GM23338 (cell line): ENCODE measurements around the gene ANO6. TPM values are rescaled to one million over a fixed set of nuclear protein-coding genes. Genes with fewer than 3 reads are reported as not detected.
A peak's percentile ranks its signal among the peaks of the same experiment; 100 is the strongest.

ENCODE experiments used
- ATAC-seq: fragments of 200-7000 bp; cut with Tn5 transposase; 3 replicates; pipeline ENCODE4 v1.9.1; 2020
- DNase-seq: peaks from one replicate; pipeline ENCODE4 v3.0.0-alpha.2; 2015; ENCODE audit warnings: low spot score
- H2AFZ ChIP-seq: fragments of 200-600 bp; sonication (generic); 2 replicates; pipeline ENCODE4 v1.8.0; 2016; ENCODE audit warnings: antibody characterized with exemption, mild to moderate bottlenecking, moderate library complexity
- H3F3A ChIP-seq: fragments of 200-600 bp; sonication (generic); replicated peaks from 2 replicates; pipeline ENCODE4 v1.8.0; 2017; ENCODE audit warnings: antibody characterized with exemption, mixed run types, low read depth
- H3K27ac ChIP-seq: fragments of 200-600 bp; sonication (generic); 2 replicates; pipeline ENCODE4 v1.6.1; 2016; ENCODE audit warnings: low read depth
- H3K27me3 ChIP-seq: fragments of 200-600 bp; sonication (generic); 2 replicates; pipeline ENCODE4 v1.8.0; 2016; ENCODE audit warnings: mild to moderate bottlenecking, mixed run types, moderate library complexity; ENCODE audit not compliant: insufficient read depth
- H3K36me3 ChIP-seq: fragments of 200-600 bp; sonication (generic); 2 replicates; pipeline ENCODE4 v1.8.0; 2016; ENCODE audit warnings: mild to moderate bottlenecking; ENCODE audit not compliant: insufficient read depth
- H3K4me1 ChIP-seq: fragments of 200-600 bp; sonication (generic); 2 replicates; pipeline ENCODE4 v1.8.0; 2016; ENCODE audit warnings: mild to moderate bottlenecking, moderate library complexity; ENCODE audit not compliant: insufficient read depth
- H3K4me2 ChIP-seq: fragments of 200-600 bp; sonication (generic); 2 replicates; pipeline ENCODE4 v1.7.1; 2017; ENCODE audit warnings: mixed run types
- H3K4me3 ChIP-seq: fragments of 200-600 bp; sonication (generic); 2 replicates; pipeline ENCODE4 v1.6.1; 2016; ENCODE audit warnings: mixed run types
- H3K79me2 ChIP-seq: fragments of 200-600 bp; sonication (generic); replicated peaks from 2 replicates; pipeline ENCODE4 v1.8.0; 2017; ENCODE audit warnings: mild to moderate bottlenecking; ENCODE audit not compliant: insufficient read depth
- H3K9me2 ChIP-seq: fragments of 200-600 bp; sonication (generic); 2 replicates; pipeline ENCODE4 v1.8.0; 2017; ENCODE audit not compliant: insufficient read depth
- H4K20me1 ChIP-seq: fragments of 200-600 bp; sonication (generic); replicated peaks from 2 replicates; pipeline ENCODE4 v1.8.0; 2017; ENCODE audit warnings: mild to moderate bottlenecking; ENCODE audit not compliant: insufficient read depth
- H3K27ac Mint-ChIP-seq: 2 replicates; pipeline ENCODE4 v1.8.0; 2020; ENCODE audit warnings: inconsistent platforms, mild to moderate bottlenecking, moderate library complexity, mixed read lengths
- H3K27me3 Mint-ChIP-seq: 3 replicates; pipeline ENCODE4 v1.8.0; 2022; ENCODE audit warnings: low read depth, mild to moderate bottlenecking, moderate library complexity, mixed read lengths, inconsistent platforms; ENCODE audit not compliant: insufficient read depth, poor library complexity
- H3K36me3 Mint-ChIP-seq: 3 replicates; pipeline ENCODE4 v1.8.0; 2021; ENCODE audit warnings: low read depth, mild to moderate bottlenecking, inconsistent platforms, moderate library complexity, mixed read lengths
- H3K4me1 Mint-ChIP-seq: 3 replicates; pipeline ENCODE4 v1.8.0; 2020; ENCODE audit warnings: mild to moderate bottlenecking, inconsistent platforms, mixed read lengths
- H3K4me3 Mint-ChIP-seq: 3 replicates; pipeline ENCODE4 v1.8.0; 2021; ENCODE audit warnings: moderate library complexity, mild to moderate bottlenecking, inconsistent platforms, mixed read lengths
- H3K9me3 Mint-ChIP-seq: 3 replicates; pipeline ENCODE4 v1.8.0; 2020; ENCODE audit warnings: moderate library complexity, mild to moderate bottlenecking, inconsistent platforms, mixed read lengths
- EZH2phosphoT487 ChIP-seq: fragments of 200-600 bp; sonication (generic); IDR thresholded peaks from one replicate; pipeline ENCODE4 v1.8.1; 2018; ENCODE audit warnings: antibody characterized with exemption; ENCODE audit not compliant: unreplicated experiment
- NANOG ChIP-seq: IDR thresholded peaks from 2 replicates; pipeline ENCODE4 v1.6.1; 2016; ENCODE audit warnings: antibody characterized with exemption, borderline replicate concordance
- POLR2AphosphoS5 ChIP-seq: IDR thresholded peaks from 2 replicates; pipeline ENCODE4 v1.6.1; 2016; ENCODE audit warnings: antibody characterized with exemption, low read depth
- REST ChIP-seq: IDR thresholded peaks from one replicate; pipeline ENCODE4 v1.6.1; 2018; ENCODE audit warnings: antibody characterized with exemption; ENCODE audit not compliant: unreplicated experiment
- STAT1 ChIP-seq: IDR thresholded peaks from one replicate; pipeline ENCODE4 v1.6.1; 2016; ENCODE audit warnings: antibody characterized with exemption; ENCODE audit not compliant: unreplicated experiment
- ZNF331 ChIP-seq: fragments of 250-450 bp; sonication (Bioruptor Pico); IDR thresholded peaks from 2 replicates; pipeline ENCODE4 v1.5.0; 2020; ENCODE audit warnings: low read depth, mild to moderate bottlenecking, moderate library complexity
- ZNF462 ChIP-seq: fragments of 250-450 bp; sonication (Bioruptor Pico); IDR thresholded peaks from 2 replicates; pipeline ENCODE4 v1.5.0; 2020; ENCODE audit warnings: mild to moderate bottlenecking, moderate library complexity
- polyA plus RNA-seq: library from polyadenylated mRNA; unstranded; fragments of >200 nt; fragmentation: Nextera tagmentation; extraction: Ambion mirVana; gene quantifications from 2 replicates; pipeline ENCODE4 v1.2.1, GENCODE V29; 2016
- total RNA-seq: library from RNA; depleted of rRNA; stranded (reverse); fragments of >200 nt; shearing (Covaris generic); gene quantifications from 2 replicates; pipeline ENCODE4 v1.2.3, GENCODE V29; 2014

The ANO6 gene
- total and polyA plus RNA-seq, 2 experiments from 2014 or later, result 21.1 to 48.9 TPM

GRCh38 chr12:45302621-45303369 is 86.9 kb downstream of the ANO6 start (continued):
- TF ChIP-seq ZNF462 (CRISPR knock-in tag) (no peak), REST (no peak), EZH2phosphoT487 (no peak)

GRCh38 chr12:45303945-45304344 is 88.0 kb downstream of the ANO6 start:
- ATAC-seq, result no peak
- no peaks in the 10 kb centered on the region for H3K9me3 Mint-ChIP-seq
- peaks cover 5% of the 10 kb centered on the region; the same call in 2 of the 3 replicates for H3K4me1 Mint-ChIP-seq
- no peaks in the 10 kb centered on the region for H3K36me3 ChIP-seq
- H3K4me1 ChIP-seq, result no peaks in the 10 kb centered on the region
- H3K4me2 ChIP-seq, result no peak overlapping the region
- H3K36me3 Mint-ChIP-seq, result peaks cover 8% of the 10 kb centered on the region; the same call in 1 of the 3 replicates
- H2AFZ ChIP-seq, result no peak overlapping the region
- no peaks in the 10 kb centered on the region for H3K27me3 Mint-ChIP-seq
- H3K9me2 ChIP-seq, result peaks cover under 1% of the 10 kb centered on the region; the same call in 1 of the 2 replicates
- H3K4me3 ChIP-seq, result no peak overlapping the region
- H3K79me2 ChIP-seq, result peaks cover 3% of the 10 kb centered on the region
- H3K27ac Mint-ChIP-seq, result peak overlapping the region; percentile 63; the same call in 1 of the 2 replicates
- no peak for DNase-seq
- no peaks in the 10 kb centered on the region for H3F3A ChIP-seq
- no peaks in the 10 kb centered on the region for H3K27me3 ChIP-seq
- H3K27ac ChIP-seq, result 0 out of 2 replicates have a peak overlapping the region, but pooled peaks have one; percentile 56
- no peak overlapping the region for H3K4me3 Mint-ChIP-seq
- H4K20me1 ChIP-seq, result no peaks in the 10 kb centered on the region; the same call in 1 of the 2 replicates
- TF ChIP-seq ZNF331 (CRISPR knock-in tag), result no peak
- TF ChIP-seq POLR2AphosphoS5, result no peak
- no peak for TF ChIP-seq NANOG
- TF ChIP-seq STAT1, result no peak
